HG02840 (cell line): ENCODE data around the gene LMAN2L.
A peak's percentile ranks its signal among the peaks of the same experiment; 100 is the strongest.

Source experiments
- ATAC-seq: cut with Tn5 transposase; IDR thresholded peaks from one replicate; pipeline ENCODE4 v1.9.1; 2021; ENCODE audit warnings: mild to moderate bottlenecking, moderate library complexity, moderate number of reproducible peaks; ENCODE audit not compliant: unreplicated experiment, low FRiP score

The LMAN2L gene, protein sequence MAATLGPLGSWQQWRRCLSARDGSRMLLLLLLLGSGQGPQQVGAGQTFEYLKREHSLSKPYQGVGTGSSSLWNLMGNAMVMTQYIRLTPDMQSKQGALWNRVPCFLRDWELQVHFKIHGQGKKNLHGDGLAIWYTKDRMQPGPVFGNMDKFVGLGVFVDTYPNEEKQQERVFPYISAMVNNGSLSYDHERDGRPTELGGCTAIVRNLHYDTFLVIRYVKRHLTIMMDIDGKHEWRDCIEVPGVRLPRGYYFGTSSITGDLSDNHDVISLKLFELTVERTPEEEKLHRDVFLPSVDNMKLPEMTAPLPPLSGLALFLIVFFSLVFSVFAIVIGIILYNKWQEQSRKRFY

GRCh38 chr2:96739633-96740428, at the start of gene LMAN2L:
Gene LMAN2L, minus strand, starts transcription at chr2:96740064. Its CDS starts 24 bp downstream, at chr2:96740040.
- peak; percentile 99 for ATAC-seq

DNA sequence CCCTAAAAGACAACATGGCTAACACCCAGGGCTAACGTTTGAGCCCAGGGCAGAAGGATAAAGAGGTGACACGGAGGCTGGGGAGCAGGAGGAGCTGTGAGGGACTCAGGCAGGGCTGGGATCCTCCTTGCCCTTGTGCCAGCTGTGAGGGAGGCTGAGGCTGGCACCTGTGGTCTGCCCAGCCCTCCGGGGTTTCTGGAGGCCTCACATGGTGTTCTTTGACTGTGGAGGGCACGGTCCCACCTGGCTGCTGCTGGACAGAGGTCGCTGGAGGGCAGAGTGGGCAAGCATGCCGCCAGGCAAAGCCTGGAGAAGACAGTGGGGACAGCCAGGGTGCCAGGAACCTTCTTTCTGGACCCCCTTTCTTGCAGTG, 49.4 kb upstream of the LMAN2L start:
- no peak for ATAC-seq

- no peak for ATAC-seq
Measured at GRCh38 chr2:96788442-96789244, 48.8 kb upstream of the LMAN2L start.

GRCh38 chr2:96787411-96787810, 47.5 kb upstream of the LMAN2L start:
- ATAC-seq: no peak

GRCh38 chr2:96783388-96783787, 43.5 kb upstream of the LMAN2L start:
- no peak for ATAC-seq

DNA sequence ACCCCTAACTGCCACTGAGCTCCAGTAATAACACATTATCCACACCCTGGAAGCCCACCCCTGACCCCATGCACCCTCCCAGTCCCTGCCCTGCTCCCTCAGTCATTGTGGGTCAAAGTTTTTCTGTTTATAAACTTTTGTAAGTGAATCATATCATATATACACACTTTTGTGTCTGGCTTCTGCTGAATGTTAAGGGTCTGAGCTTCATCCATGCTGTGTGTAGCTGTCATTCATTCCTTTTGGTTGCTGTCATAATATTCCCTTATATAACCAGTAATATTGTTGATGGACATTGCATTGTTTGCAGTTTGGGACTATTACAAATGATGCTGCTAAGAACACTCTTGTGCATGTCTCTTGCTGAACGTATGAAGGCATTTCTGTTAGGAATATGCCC, 35.3 kb upstream of the LMAN2L start:
- ATAC-seq: no peak

GRCh38 chr2:96773922-96774321, 34.1 kb upstream of the LMAN2L start:
- ATAC-seq: no peak

DNA sequence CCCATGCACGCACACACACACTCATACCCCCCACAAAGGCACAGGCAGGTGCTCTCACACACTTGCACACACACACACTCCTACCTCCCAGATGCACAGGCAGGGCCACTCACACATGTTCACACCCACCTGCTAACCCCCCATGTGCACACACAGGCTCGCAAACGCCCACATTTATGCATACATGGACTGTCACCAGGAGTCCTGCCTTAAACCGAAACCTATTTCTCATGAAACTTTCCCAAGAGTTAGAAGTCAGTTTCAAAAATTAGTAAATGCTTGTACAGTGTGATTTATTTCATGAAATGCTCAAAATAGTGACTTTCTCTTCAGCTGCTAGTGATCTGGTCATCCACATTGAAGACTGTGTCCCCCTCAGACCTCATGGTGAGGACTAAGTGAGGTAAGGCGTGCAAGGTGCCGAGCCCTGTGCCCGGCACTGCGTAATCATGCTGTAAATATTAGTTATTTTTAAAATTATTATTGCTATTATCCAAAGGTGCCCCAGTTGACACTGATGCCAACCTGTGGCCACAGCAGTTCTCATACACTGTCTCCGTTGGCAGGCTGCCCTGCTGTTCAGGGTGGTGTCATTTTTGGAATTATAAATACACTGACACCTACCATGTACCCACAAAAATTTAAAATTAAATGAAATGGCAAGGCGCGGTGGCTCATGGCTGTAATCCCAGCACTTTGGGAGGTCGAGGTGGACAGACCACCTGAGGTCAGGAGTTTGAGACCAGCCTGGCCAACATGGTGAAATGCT, 33.2 kb upstream of the LMAN2L start:
- ATAC-seq: no peak

- ATAC-seq: no peak
Measured at GRCh38 chr2:96771796-96772618, 32.1 kb upstream of the LMAN2L start.

DNA sequence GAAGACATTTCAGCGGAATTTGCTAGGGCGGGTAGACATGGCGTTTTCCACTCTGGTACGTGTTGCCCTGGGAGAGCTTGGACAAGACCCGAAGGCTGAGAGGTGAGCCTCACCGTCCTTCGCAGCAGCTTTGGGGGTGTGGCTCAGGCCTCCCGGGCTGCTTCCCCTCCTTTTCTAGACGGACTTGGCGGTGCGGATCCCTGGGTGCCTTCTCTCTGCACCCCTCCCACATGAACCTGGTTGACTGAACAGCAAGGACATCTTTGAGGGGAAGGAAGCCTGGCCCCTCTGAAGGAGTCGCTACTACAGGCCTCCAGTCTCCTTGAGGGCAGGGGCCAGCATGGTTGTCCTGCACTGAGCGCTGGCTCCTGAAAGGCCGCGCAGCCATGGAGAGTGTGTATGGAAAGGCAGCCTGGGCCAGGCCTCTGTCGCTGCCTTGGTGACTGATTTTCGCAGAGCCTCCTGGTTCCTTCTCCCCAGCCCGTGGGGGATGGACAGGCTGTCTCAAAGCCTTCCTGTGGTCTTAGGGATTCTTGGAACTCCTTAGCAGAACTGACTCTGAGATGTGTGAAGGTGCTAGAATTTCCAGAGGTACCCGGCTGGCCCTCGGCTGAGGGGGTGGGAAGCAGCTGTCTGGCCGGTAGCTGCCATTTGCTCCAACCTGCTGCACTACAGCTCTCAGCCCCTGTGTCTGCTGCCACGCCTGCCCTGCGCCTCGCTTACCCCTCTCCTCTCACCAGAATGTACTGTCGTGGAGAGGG, 30.8 kb upstream of the LMAN2L start:
- no peak for ATAC-seq

DNA sequence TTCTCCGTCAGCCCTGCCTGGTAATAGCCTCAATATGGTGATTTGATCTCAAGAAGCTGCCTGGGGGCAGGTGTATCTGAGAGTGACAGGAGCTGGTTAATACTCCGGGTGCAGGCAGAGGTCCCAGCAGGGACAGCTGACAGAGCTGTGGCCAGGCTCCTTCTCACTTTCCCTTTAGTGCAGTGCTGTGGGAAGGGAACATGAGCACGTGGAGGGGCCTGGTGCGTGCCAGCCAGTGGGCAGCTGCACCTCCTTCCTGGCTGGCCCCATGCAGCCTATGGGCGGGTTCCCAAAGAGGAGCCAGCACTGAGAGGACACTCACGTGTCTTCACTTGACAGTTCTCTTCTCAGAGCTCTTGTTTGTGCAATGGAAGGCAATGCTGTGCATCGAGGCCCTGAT, 29.9 kb upstream of the LMAN2L start:
- ATAC-seq: no peak

DNA sequence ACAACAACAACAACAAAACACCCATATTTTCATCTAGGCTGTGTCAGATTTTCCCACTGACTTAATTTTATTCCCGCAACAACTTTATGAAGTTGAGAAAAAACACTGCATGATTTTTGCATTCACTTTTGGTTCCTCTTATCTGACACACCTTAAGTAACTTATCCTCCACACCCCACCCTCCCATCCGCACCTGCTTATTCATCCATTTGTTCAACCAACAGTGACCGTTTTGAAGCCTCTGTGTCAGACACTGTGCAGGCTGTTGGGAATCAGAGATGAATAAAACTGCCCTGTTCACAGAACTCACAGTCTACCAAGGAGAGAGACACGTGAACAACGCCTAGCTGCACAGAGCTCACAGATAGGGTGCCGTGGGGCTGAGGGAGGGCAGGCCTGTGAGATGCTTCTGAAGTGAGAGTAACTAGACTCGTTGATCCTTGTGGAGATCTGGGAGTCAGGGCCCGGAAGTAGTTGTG, 28.3 kb upstream of the LMAN2L start:
- ATAC-seq: no peak

- ATAC-seq: no peak
Measured at GRCh38 chr2:96767135-96767871, 27.4 kb upstream of the LMAN2L start.

DNA sequence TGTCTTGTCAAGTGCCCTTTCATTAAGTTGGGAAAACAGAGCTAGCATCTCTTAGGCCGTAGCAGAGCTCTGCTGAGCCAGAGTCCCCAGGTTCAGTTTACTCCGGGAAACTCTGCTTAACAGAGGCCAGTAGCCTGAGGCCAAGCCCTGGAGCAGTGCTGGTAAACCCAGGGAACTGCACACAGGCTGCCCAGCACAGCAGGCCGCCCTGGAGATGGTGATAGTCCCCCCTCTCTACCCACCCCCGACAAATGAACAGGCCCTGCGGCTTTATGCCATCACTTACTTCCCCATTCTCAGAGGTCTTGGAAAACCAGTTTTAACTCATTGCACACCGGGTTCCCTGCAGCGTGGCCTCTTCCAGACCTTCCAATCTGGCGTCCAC, 24.4 kb upstream of the LMAN2L start:
- no peak for ATAC-seq

- no peak for ATAC-seq
Measured at GRCh38 chr2:96763511-96764252, 23.8 kb upstream of the LMAN2L start.

DNA sequence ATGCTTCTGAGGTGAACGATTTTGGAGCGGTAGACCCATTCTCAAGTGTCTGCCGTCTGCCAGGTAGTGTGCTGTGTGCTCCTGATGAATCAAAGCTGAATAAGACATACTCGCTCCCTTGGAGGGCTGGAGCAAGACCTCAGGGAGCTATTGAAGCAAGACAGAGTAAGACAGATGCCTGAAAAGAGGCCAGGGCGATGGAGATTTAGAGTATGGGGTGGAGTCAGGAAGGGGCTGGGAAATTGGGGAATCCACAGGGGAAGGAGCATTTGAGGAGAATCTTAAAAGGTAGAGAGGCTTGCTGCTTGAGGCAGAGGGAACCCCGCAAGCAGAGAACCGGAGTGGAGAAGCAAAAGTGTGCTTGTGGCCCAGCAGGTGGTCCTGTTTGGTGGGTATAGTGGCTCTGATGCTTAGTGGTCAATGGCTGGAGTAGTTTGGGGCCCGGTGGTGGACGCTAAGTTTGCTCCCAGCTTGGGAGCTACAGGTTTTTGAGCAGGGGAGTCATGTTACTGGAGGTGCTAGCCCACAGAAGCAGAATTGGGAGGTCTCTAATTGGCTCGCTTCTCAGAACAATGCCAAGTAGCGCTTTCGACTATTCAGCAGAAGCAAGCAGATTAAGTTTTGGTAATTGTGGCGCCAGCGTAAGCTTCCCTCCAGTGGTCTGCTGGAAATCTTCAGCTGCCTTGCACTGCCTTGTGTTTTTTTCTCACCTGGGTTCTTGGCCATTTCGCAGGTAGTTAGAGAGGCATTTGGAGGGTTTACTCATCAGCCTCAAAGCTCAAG, 22.9 kb upstream of the LMAN2L start:
- no peak for ATAC-seq
